M059J (cell line): ENCODE data around the gene UBLCP1. TPM values are rescaled to one million over a fixed set of nuclear protein-coding genes. Genes with fewer than 3 reads are reported as not detected.
"Not testable (repeated sequence)": the region's sequence is repeated elsewhere in the genome, so short reads cannot be mapped to it uniquely, and the experiment has no call there.

Experiments
- DNase-seq: peaks from one replicate; pipeline ENCODE4 v3.0.0-alpha.2; 2012; ENCODE audit warnings: low read depth
- total RNA-seq: library from RNA; depleted of rRNA; stranded (reverse); fragments of >200 nt; shearing (Covaris generic); gene quantifications from 2 replicates; pipeline ENCODE4 v1.2.3, GENCODE V29; 2014

Gene UBLCP1
- total RNA-seq, 1 experiment from 2014 or later: 36.4 TPM

GRCh38 chr5:159249158-159249557 is 13.9 kb upstream of the UBLCP1 start:
- DNase-seq: no peak

- no peak for DNase-seq
These were observed 10.9 kb upstream of the UBLCP1 start for GRCh38 chr5:159252195-159252594.

- DNase-seq: peak; percentile 20
These were observed 6.1 kb upstream of the UBLCP1 start for GRCh38 chr5:159257007-159257406.

GRCh38 chr5:159257629-159258283 is 5.3 kb upstream of the UBLCP1 start:
- no peak for DNase-seq

- DNase-seq: no peak
These were observed 4.7 kb upstream of the UBLCP1 start for GRCh38 chr5:159258361-159258760.

- not testable (repeated sequence) for DNase-seq
These were observed 2.9 kb upstream of the UBLCP1 start for GRCh38 chr5:159260212-159260611.

- no peak for DNase-seq
These were observed 625 bp upstream of the UBLCP1 start for GRCh38 chr5:159262472-159262858.

GRCh38 chr5:159263569-159263905 is 447 bp downstream of the UBLCP1 start:
- no peak for DNase-seq

- not testable (repeated sequence) for DNase-seq
These were observed 3.7 kb downstream of the UBLCP1 start for GRCh38 chr5:159266764-159267163.

- DNase-seq: no peak
These were observed 6.6 kb downstream of the UBLCP1 start for GRCh38 chr5:159269723-159270122.

- DNase-seq: no peak
These were observed 10.8 kb downstream of the UBLCP1 start for GRCh38 chr5:159273923-159274322.

GRCh38 chr5:159274676-159275075 is 11.6 kb downstream of the UBLCP1 start:
- no peak for DNase-seq

GRCh38 chr5:159286420-159287035 is 23.4 kb downstream of the UBLCP1 start:
- peak; percentile 48 for DNase-seq

GRCh38 chr5:159290741-159291140 is 27.7 kb downstream of the UBLCP1 start:
- peak; percentile 80 for DNase-seq

GRCh38 chr5:159294921-159295320 is 31.8 kb downstream of the UBLCP1 start:
- DNase-seq: no peak

- not testable (repeated sequence) for DNase-seq
These were observed 34.2 kb downstream of the UBLCP1 start for GRCh38 chr5:159297300-159297699.

- DNase-seq: peak; percentile 55
These were observed 38.4 kb downstream of the UBLCP1 start for GRCh38 chr5:159301466-159301865.

GRCh38 chr5:159301929-159302860 is 39.1 kb downstream of the UBLCP1 start:
- peak; percentile 42 for DNase-seq

GRCh38 chr5:159303286-159303685 is 40.2 kb downstream of the UBLCP1 start:
- DNase-seq: no peak

- no peak for DNase-seq
These were observed 42.0 kb downstream of the UBLCP1 start for GRCh38 chr5:159304961-159305595.

- DNase-seq: no peak
These were observed 46.8 kb downstream of the UBLCP1 start for GRCh38 chr5:159309689-159310433.
